Liver (tissue), 9 donors: ENCODE data around the gene TLN1. TPM values are rescaled to one million over a fixed set of nuclear protein-coding genes. Genes with fewer than 3 reads are reported as not detected.

Experiments
- DNase-seq: peaks from one replicate; pipeline ENCODE4 v3.0.0-alpha.2; 2017; ENCODE audit warnings: low spot score
- H3K27ac ChIP-seq, 2 donors: one replicate each; pipeline ENCODE4 v1.7.0; 2013; ENCODE audit warnings: inconsistent platforms in 2 of 2, low read length in 2 of 2, control low read depth in 1 of 2, low read depth in 1 of 2, mild to moderate bottlenecking in 1 of 2
- H3K27me3 ChIP-seq, 4 donors: one replicate each; pipeline versions ENCODE4 v1.6.1 to v1.7.0; 2013; ENCODE audit warnings: low read length in 3 of 4, inconsistent platforms in 1 of 4, mild to moderate bottlenecking in 1 of 4, moderate library complexity in 1 of 4; ENCODE audit not compliant: control insufficient read depth in 4 of 4, insufficient read depth in 4 of 4
- H3K36me3 ChIP-seq, 4 donors: one replicate each; pipeline versions ENCODE4 v1.6.1 to v1.7.0; 2013; ENCODE audit warnings: low read length in 3 of 4, mild to moderate bottlenecking in 3 of 4, low read depth in 1 of 4, moderate library complexity in 1 of 4; ENCODE audit not compliant: control insufficient read depth in 4 of 4, insufficient read depth in 3 of 4
- H3K4me1 ChIP-seq, 4 donors: one replicate each; pipeline versions ENCODE4 v1.6.1 to v1.7.0; 2013; ENCODE audit warnings: low read length in 3 of 4, mild to moderate bottlenecking in 3 of 4, moderate library complexity in 1 of 4; ENCODE audit not compliant: control insufficient read depth in 4 of 4, insufficient read depth in 4 of 4
- H3K4me3 ChIP-seq, 3 donors: one replicate each; pipeline versions ENCODE4 v1.6.1 to v1.7.0; 2013; ENCODE audit warnings: low read length in 3 of 3, control low read depth in 1 of 3, low read depth in 1 of 3, mild to moderate bottlenecking in 1 of 3
- H3K9ac ChIP-seq, 2 donors: one replicate each; pipeline ENCODE4 v1.7.0; 2013; ENCODE audit warnings: low read length in 2 of 2, mild to moderate bottlenecking in 2 of 2, moderate library complexity in 2 of 2, control low read depth in 1 of 2, low read depth in 1 of 2
- H3K9me3 ChIP-seq, 4 donors: one replicate each; pipeline versions ENCODE4 v1.6.1 to v1.7.0; 2013; ENCODE audit warnings: low read length in 3 of 4; ENCODE audit not compliant: control insufficient read depth in 4 of 4
- CTCF ChIP-seq: fragments of 150-350 bp; IDR thresholded peaks from 2 replicates; pipeline ENCODE4 v1.5.1; 2017; ENCODE audit warnings: improper control_type of control experiment, low read depth, low read length; ENCODE audit not compliant: missing input control
- EGR1 ChIP-seq, 2 donors: IDR thresholded peaks; 2 replicates each; pipeline ENCODE4 v1.6.1; 2016 to 2018; ENCODE audit warnings: antibody characterized with exemption in 2 of 2, low read depth in 2 of 2
- FOXA1 ChIP-seq: IDR thresholded peaks from 2 replicates; pipeline ENCODE4 v1.6.1; 2016; ENCODE audit warnings: antibody characterized with exemption
- FOXA2 ChIP-seq: IDR thresholded peaks from 2 replicates; pipeline ENCODE4 v1.6.1; 2016; ENCODE audit warnings: antibody characterized with exemption
- GABPA ChIP-seq, 2 donors: IDR thresholded peaks in 1 of 2; conservative IDR thresholded peaks in 1 of 2; 2 replicates each; pipeline ENCODE4 v1.6.1; 2016; ENCODE audit warnings: antibody characterized with exemption in 2 of 2, mild to moderate bottlenecking in 1 of 2, moderate library complexity in 1 of 2
- HNF4A ChIP-seq, 2 donors: conservative IDR thresholded peaks; 2 replicates each; pipeline ENCODE4 v1.6.1; 2016; ENCODE audit warnings: antibody characterized with exemption in 2 of 2, mild to moderate bottlenecking in 2 of 2
- HNF4G ChIP-seq: IDR thresholded peaks from 2 replicates; pipeline ENCODE4 v1.6.1; 2016; ENCODE audit warnings: antibody characterized with exemption
- JUND ChIP-seq, 2 donors: IDR thresholded peaks; 2 replicates each; pipeline ENCODE4 v1.6.1; 2016; ENCODE audit warnings: antibody characterized with exemption in 2 of 2
- MAX ChIP-seq: IDR thresholded peaks from 2 replicates; pipeline ENCODE4 v1.6.1; 2016; ENCODE audit warnings: antibody characterized with exemption
- NR2F2 ChIP-seq: IDR thresholded peaks from 2 replicates; pipeline ENCODE4 v1.6.1; 2016; ENCODE audit warnings: antibody characterized with exemption
- RAD21 ChIP-seq, 2 donors: IDR thresholded peaks; 2 replicates each; pipeline ENCODE4 v1.6.1; 2016; ENCODE audit warnings: antibody characterized with exemption in 2 of 2, mild to moderate bottlenecking in 2 of 2
- REST ChIP-seq: IDR thresholded peaks from 2 replicates; pipeline ENCODE4 v1.6.1; 2016; ENCODE audit warnings: antibody characterized with exemption, mild to moderate bottlenecking
- RXRA ChIP-seq, 2 donors: IDR thresholded peaks; 2 replicates each; pipeline ENCODE4 v1.6.1; 2017 to 2018; ENCODE audit warnings: antibody characterized with exemption in 2 of 2, mild to moderate bottlenecking in 1 of 2
- SP1 ChIP-seq: IDR thresholded peaks from 2 replicates; pipeline ENCODE4 v1.6.1; 2018; ENCODE audit warnings: antibody characterized with exemption, mild to moderate bottlenecking
- TAF1 ChIP-seq: conservative IDR thresholded peaks from 2 replicates; pipeline ENCODE4 v1.6.1; 2016; ENCODE audit warnings: antibody characterized with exemption, mild to moderate bottlenecking
- YY1 ChIP-seq: IDR thresholded peaks from 2 replicates; pipeline ENCODE4 v1.6.1; 2016; ENCODE audit warnings: antibody characterized with exemption, mild to moderate bottlenecking
- ZBTB33 ChIP-seq: IDR thresholded peaks from 2 replicates; pipeline ENCODE4 v1.6.1; 2016; ENCODE audit warnings: antibody characterized with exemption
- WGBS: extraction: QIAGEN DNeasy Blood & Tissue Kit; methylation state at CpG from one replicate; pipeline ENCODE4 v1.1.7; 2013; 5-methylcytosine and 5-hydroxymethylcytosine counted together
- polyA plus RNA-seq, 2 donors: library from polyadenylated mRNA; stranded (reverse) in 1 of 2; unstranded in 1 of 2; fragments of 200-250 nt in 1 of 2; fragments of >200 nt in 1 of 2; fragmentation: Nextera tagmentation in 1 of 2; extraction: Ambion mirVana in 1 of 2; gene quantifications; one replicate each; pipeline versions ENCODE4 v1.2.1 to v1.2.3, GENCODE V29; 2013 to 2015
- total RNA-seq, 2 donors: library from RNA; depleted of rRNA; stranded (reverse); fragments of >200 nt; gene quantifications; one replicate each; pipeline ENCODE4 v1.2.3, GENCODE V29; 2014
- TF ChIP-seq, protein P1 (sequence below): IDR thresholded peaks from 2 replicates; pipeline ENCODE4 v1.6.1; 2016; ENCODE audit warnings: antibody characterized with exemption
- donor health status: healthy.
- donor health status: healthy.
- donor health status: healthy.
- donor health status: healthy.
- donor health status: healthy.

The TLN1 gene
- total and polyA plus RNA-seq, 4 donors = 24.5 to 184 (median 125) TPM

DNA sequence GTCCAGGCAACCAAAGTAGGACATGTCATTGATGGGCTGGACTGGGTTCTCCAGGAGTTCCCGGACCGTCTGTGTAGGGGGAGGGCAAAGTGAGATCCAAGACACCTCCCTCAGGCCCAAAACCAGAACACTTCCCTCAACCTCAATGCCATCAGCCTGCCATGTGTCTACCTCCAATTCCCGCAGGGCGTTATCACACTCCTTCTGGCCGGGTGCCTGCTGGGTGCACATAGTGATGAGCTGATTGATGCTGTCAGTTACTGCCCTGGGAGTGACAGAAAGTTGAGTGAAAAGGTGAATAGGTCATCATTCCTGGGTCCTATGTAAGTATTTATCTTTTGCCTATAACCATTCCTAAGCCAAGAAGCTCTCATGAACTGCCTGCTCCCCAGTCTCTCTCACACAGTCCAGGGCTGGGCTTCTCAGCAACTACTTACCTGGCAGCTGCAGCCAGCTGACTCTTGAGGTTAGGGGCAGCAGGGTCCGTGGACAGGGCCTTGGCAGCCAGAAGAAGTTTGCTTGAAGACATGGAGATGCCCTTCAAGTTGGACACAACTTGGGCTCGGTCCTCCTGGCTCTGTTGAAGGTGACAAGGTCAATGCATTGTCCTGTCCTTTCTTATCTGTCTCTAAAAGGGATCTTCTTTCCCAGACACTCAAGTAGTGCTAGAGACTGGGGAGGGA is 21.0 kb downstream of the TLN1 start:
- TF ChIP-seq MAX = no peak
- TF ChIP-seq CTCF = no peak
- TF ChIP-seq GABPA (IDR thresholded peaks at IDR 0.05 in 1 of 2, conservative IDR thresholded peaks at IDR 0.05 in 1 of 2) = no peak
- TF ChIP-seq, protein P1, sequence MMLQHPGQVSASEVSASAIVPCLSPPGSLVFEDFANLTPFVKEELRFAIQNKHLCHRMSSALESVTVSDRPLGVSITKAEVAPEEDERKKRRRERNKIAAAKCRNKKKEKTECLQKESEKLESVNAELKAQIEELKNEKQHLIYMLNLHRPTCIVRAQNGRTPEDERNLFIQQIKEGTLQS = no peak
- no peak for TF ChIP-seq NR2F2
- no peak for TF ChIP-seq TAF1
- TF ChIP-seq RAD21 (IDR thresholded peaks at IDR 0.05) = no peak
- no peak for TF ChIP-seq FOXA1
- TF ChIP-seq REST = no peak
- no peak for TF ChIP-seq FOXA2
- TF ChIP-seq EGR1 (IDR thresholded peaks at IDR 0.05; ENCODE audit: low read depth in 2 of 2) = no peak
- no peak for TF ChIP-seq RXRA (IDR thresholded peaks at IDR 0.05)
- TF ChIP-seq YY1 = no peak
- no peak for TF ChIP-seq SP1
- no peak for TF ChIP-seq HNF4G
- TF ChIP-seq HNF4A (conservative IDR thresholded peaks at IDR 0.05) = no peak
- TF ChIP-seq ZBTB33 = no peak
- TF ChIP-seq JUND (IDR thresholded peaks at IDR 0.05) = no peak
- Histone ChIP-seq H3K27ac (no peak overlapping the region), H3K27me3 (no peaks in the 10 kb centered on the region), H3K4me1 (no peaks in the 10 kb centered on the region), H3K4me3 (no peak overlapping the region), H3K9me3 (no peaks in the 10 kb centered on the region), H3K36me3 (peaks cover 51 to 92% (median 82%) of the 10 kb centered on the region in 4 donors), H3K9ac (no peak overlapping the region)
- 89% methylated on average over 7 of the region's 7 CpGs for WGBS
- no peak for DNase-seq
